Astrocyte (in vitro differentiated cells and primary cell): Measurements from ENCODE around the gene HBG2. TPM values are rescaled to one million over a fixed set of nuclear protein-coding genes. Genes with fewer than 3 reads are reported as not detected.

ENCODE experiments used
- DNase-seq: peaks from one replicate; pipeline ENCODE4 v3.0.0-alpha.2; 2010; ENCODE audit warnings: low read depth
- FAIRE-seq: peaks from 2 replicates; lab custom pipeline; 2011; peaks lifted over from hg19 to GRCh38; lab: Jason Lieb, UNC
- H2AFZ ChIP-seq: 2 replicates; pipeline ENCODE4 v1.6.0; 2012; ENCODE audit warnings: low read depth, low read length, inconsistent platforms
- H3K27ac ChIP-seq: 2 replicates; pipeline ENCODE4 v1.5.1; 2011; ENCODE audit warnings: low read depth, low read length, inconsistent platforms
- H3K27me3 ChIP-seq: 2 replicates; pipeline ENCODE4 v1.6.0; 2011; ENCODE audit warnings: low read length, inconsistent platforms; ENCODE audit not compliant: insufficient read depth
- H3K36me3 ChIP-seq: 2 replicates; pipeline ENCODE4 v1.5.1; 2011; ENCODE audit warnings: low read length, inconsistent platforms; ENCODE audit not compliant: insufficient read depth
- H3K4me1 ChIP-seq: 2 replicates; pipeline ENCODE4 v1.5.1; 2011; ENCODE audit warnings: low read length, inconsistent platforms; ENCODE audit not compliant: insufficient read depth
- H3K4me2 ChIP-seq: 2 replicates; pipeline ENCODE4 v1.6.0; 2012; ENCODE audit warnings: low read length, inconsistent platforms
- H3K4me3 ChIP-seq: 2 replicates; pipeline ENCODE4 v1.5.1; 2011; ENCODE audit warnings: low read depth, mild to moderate bottlenecking, low read length, inconsistent platforms; ENCODE audit not compliant: insufficient read depth
- H3K79me2 ChIP-seq: 2 replicates; pipeline ENCODE4 v1.6.0; 2012; ENCODE audit warnings: mild to moderate bottlenecking, low read length, inconsistent platforms; ENCODE audit not compliant: insufficient read depth
- H3K9ac ChIP-seq: 2 replicates; pipeline ENCODE4 v1.6.0; 2012; ENCODE audit warnings: mild to moderate bottlenecking, low read length, inconsistent platforms
- H3K9me3 ChIP-seq: 2 replicates; pipeline ENCODE4 v1.5.1; 2012; ENCODE audit warnings: low read depth, mild to moderate bottlenecking, low read length, inconsistent platforms; ENCODE audit not compliant: insufficient read depth
- H4K20me1 ChIP-seq: 2 replicates; pipeline ENCODE4 v1.6.0; 2012; ENCODE audit warnings: low read length, inconsistent platforms; ENCODE audit not compliant: insufficient read depth
- H3K27ac Mint-ChIP-seq: one replicate; pipeline ENCODE4 v1.8.0; 2021; ENCODE audit warnings: mild to moderate bottlenecking, mixed read lengths; ENCODE audit not compliant: unreplicated experiment
- H3K27me3 Mint-ChIP-seq: one replicate; pipeline ENCODE4 v1.8.0; 2021; ENCODE audit warnings: low read depth, mixed read lengths; ENCODE audit not compliant: unreplicated experiment
- H3K36me3 Mint-ChIP-seq: one replicate; pipeline ENCODE4 v1.8.0; 2021; ENCODE audit warnings: low read depth, mixed read lengths; ENCODE audit not compliant: unreplicated experiment
- H3K4me1 Mint-ChIP-seq: one replicate; pipeline ENCODE4 v1.8.0; 2021; ENCODE audit warnings: low read depth, mixed read lengths; ENCODE audit not compliant: unreplicated experiment
- H3K4me3 Mint-ChIP-seq: one replicate; pipeline ENCODE4 v1.8.0; 2021; ENCODE audit warnings: mild to moderate bottlenecking, moderate library complexity, mixed read lengths; ENCODE audit not compliant: unreplicated experiment
- H3K9me3 Mint-ChIP-seq: one replicate; pipeline ENCODE4 v1.8.0; 2021; ENCODE audit warnings: mild to moderate bottlenecking, mixed read lengths; ENCODE audit not compliant: unreplicated experiment
- CTCF ChIP-seq: IDR thresholded peaks from 2 replicates; pipeline ENCODE4 v1.5.1; 2011; ENCODE audit warnings: low read depth, mild to moderate bottlenecking, inconsistent platforms, low read length, moderate library complexity; ENCODE audit not compliant: insufficient read depth
- EZH2 ChIP-seq: IDR thresholded peaks from 2 replicates; pipeline ENCODE4 v1.6.1; 2012; ENCODE audit warnings: mild to moderate bottlenecking, low read length, inconsistent platforms; ENCODE audit not compliant: insufficient read depth
- total RNA-seq: library from RNA; stranded (reverse); gene quantifications from 2 replicates; pipeline ENCODE4 v1.2.1, GENCODE V29; 2021

The HBG2 gene
- total RNA-seq, 1 donor from 2014 or later = not detected

DNA sequence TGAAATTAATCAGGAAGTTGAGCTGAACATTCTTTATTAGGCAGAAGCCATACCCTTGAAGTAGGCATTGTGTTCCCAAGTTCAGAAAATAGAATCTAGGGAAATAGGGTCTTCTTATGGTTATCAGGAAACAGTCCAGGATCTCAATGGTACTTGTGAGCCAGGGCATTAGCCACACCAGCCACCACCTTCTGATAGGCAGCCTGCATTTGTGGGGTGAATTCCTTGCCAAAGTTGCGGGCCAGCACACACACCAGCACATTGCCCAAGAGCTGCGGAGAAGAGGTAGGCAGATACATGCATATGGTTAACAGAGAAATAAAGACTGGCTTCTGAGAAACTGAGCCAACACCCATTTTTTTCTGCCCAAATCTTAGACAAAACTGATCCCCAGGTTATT is 21.8 kb downstream of the HBG2 start:
- Mint-ChIP-seq H3K4me3 (no peak overlapping the region), H3K36me3 (no peaks in the 10 kb centered on the region), H3K4me1 (peaks cover 6% of the 10 kb centered on the region), H3K27me3 (peaks cover 1% of the 10 kb centered on the region), H3K9me3 (no peaks in the 10 kb centered on the region), H3K27ac (no peak overlapping the region)
- no peak overlapping the region for H2AFZ ChIP-seq
- TF ChIP-seq EZH2 = no peak
- TF ChIP-seq CTCF = no peak
- DNase-seq (no peak), FAIRE-seq (no peak)
- H3K4me1 ChIP-seq = no peaks in the 10 kb centered on the region
- H3K79me2 ChIP-seq = no peaks in the 10 kb centered on the region
- H4K20me1 ChIP-seq = no peaks in the 10 kb centered on the region
- no peak overlapping the region for H3K4me2 ChIP-seq
- no peaks in the 10 kb centered on the region for H3K27me3 ChIP-seq
- no peak overlapping the region for H3K9ac ChIP-seq
- no peak overlapping the region for H3K27ac ChIP-seq
- no peaks in the 10 kb centered on the region for H3K9me3 ChIP-seq
- H3K4me3 ChIP-seq = no peak overlapping the region
- no peaks in the 10 kb centered on the region for H3K36me3 ChIP-seq

GRCh38 chr11:5232176-5232575 is 22.4 kb downstream of the HBG2 start:
- no peak for FAIRE-seq
- no peak for TF ChIP-seq CTCF
- no peak for TF ChIP-seq EZH2
- H3K36me3 Mint-ChIP-seq = no peaks in the 10 kb centered on the region

DNA sequence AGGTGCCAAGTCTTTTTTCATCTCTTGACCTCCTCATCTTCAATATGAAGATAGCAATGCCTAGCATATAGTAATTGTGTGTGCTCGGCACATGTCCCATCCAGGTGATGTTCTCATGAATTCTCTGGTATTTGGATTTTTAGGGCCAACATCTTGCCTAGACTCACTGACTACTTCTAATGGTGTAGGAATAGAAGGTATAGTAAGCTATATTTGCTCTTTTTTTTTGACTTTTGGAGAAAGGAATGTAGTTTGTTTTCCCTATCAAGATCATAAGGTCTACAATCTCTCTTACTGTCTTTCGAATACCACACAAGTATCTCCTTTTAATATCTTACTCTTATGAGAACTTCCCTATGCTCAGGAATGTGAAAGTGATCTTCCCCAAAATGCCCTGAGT is 23.5 kb downstream of the HBG2 start:
- H2AFZ ChIP-seq = no peak overlapping the region
- Mint-ChIP-seq H3K9me3 (no peaks in the 10 kb centered on the region), H3K27ac (no peak overlapping the region), H3K36me3 (no peaks in the 10 kb centered on the region), H3K4me1 (peaks cover 6% of the 10 kb centered on the region), H3K27me3 (peaks cover 1% of the 10 kb centered on the region), H3K4me3 (no peak overlapping the region)
- no peak for TF ChIP-seq EZH2
- TF ChIP-seq CTCF = no peak
- no peak overlapping the region for H3K4me3 ChIP-seq
- H4K20me1 ChIP-seq = no peaks in the 10 kb centered on the region
- no peaks in the 10 kb centered on the region for H3K4me1 ChIP-seq
- no peak overlapping the region for H3K27ac ChIP-seq
- DNase-seq = no peak
- H3K9me3 ChIP-seq = no peaks in the 10 kb centered on the region
- H3K9ac ChIP-seq = no peak overlapping the region
- no peak overlapping the region for H3K4me2 ChIP-seq
- no peaks in the 10 kb centered on the region for H3K27me3 ChIP-seq
- H3K36me3 ChIP-seq = no peaks in the 10 kb centered on the region
- FAIRE-seq = no peak
- no peaks in the 10 kb centered on the region for H3K79me2 ChIP-seq

More at GRCh38 chr11:5232176-5232575, 22.4 kb downstream of the HBG2 start:
- H3K9ac ChIP-seq = no peak overlapping the region
- H4K20me1 ChIP-seq = no peaks in the 10 kb centered on the region
- H3K4me2 ChIP-seq = no peak overlapping the region
- H3K27ac ChIP-seq = no peak overlapping the region
- Mint-ChIP-seq H3K4me3 (no peak overlapping the region), H3K9me3 (no peaks in the 10 kb centered on the region), H3K4me1 (peaks cover 6% of the 10 kb centered on the region), H3K27ac (no peak overlapping the region), H3K27me3 (peaks cover 1% of the 10 kb centered on the region)
- DNase-seq = no peak
- no peaks in the 10 kb centered on the region for H3K79me2 ChIP-seq
- H3K36me3 ChIP-seq = no peaks in the 10 kb centered on the region
- H3K9me3 ChIP-seq = no peaks in the 10 kb centered on the region
- no peaks in the 10 kb centered on the region for H3K4me1 ChIP-seq
- H2AFZ ChIP-seq = no peak overlapping the region
- H3K4me3 ChIP-seq = no peak overlapping the region
- no peaks in the 10 kb centered on the region for H3K27me3 ChIP-seq
